HCT116 (cell line): ENCODE results near the gene FRZB.

Experiments used
- EZH2 ChIP-seq: fragments of 200-600 bp; sonication (generic); IDR thresholded peaks from 2 replicates; pipeline ENCODE4 v1.6.1; 2017; ENCODE audit warnings: antibody characterized with exemption, mixed run types
- POLR2A ChIP-seq: IDR thresholded peaks from 2 replicates; pipeline ENCODE4 v1.7.0; 2011; ENCODE audit warnings: borderline replicate concordance; ENCODE audit not compliant: insufficient read depth, insufficient read length; ENCODE audit errors: extremely low read depth
- POLR2AphosphoS5 ChIP-seq: IDR thresholded peaks from 2 replicates; pipeline ENCODE4 v1.6.1; 2011; ENCODE audit warnings: mild to moderate bottlenecking, low read depth, low read length, moderate library complexity
- TCF7L2 ChIP-seq: IDR thresholded peaks from 2 replicates; pipeline ENCODE4 v1.7.0; 2011; ENCODE audit warnings: borderline replicate concordance, inconsistent platforms; ENCODE audit not compliant: insufficient read depth, insufficient read length; ENCODE audit errors: extremely low read depth
- YY1 ChIP-seq: IDR thresholded peaks from 2 replicates; pipeline ENCODE4 v1.6.1; 2011; ENCODE audit warnings: low read length, low read depth, moderate library complexity, mild to moderate bottlenecking; ENCODE audit not compliant: insufficient replicate concordance; ENCODE audit errors: extremely low read depth
- ZNF274 ChIP-seq: fragments of 200-500 bp; sonication (Bioruptor generic); IDR thresholded peaks from 2 replicates; pipeline ENCODE4 v1.6.1; 2014; ENCODE audit warnings: mild to moderate bottlenecking, low read depth, low read length, inconsistent platforms
- TF ChIP-seq, protein P1 (sequence below), 3 experiments: fragments of 200-600 bp in 1 of 3; sonication (generic) in 1 of 3; IDR thresholded peaks in 2 of 3; conservative IDR thresholded peaks in 1 of 3; 2 replicates each; pipeline ENCODE4 v1.5.1; 2012 to 2017; ENCODE audit warnings: low read depth in 2 of 3, low read length in 2 of 3, antibody characterized with exemption in 1 of 3, borderline replicate concordance in 1 of 3, control low read depth in 1 of 3, mild to moderate bottlenecking in 1 of 3, mixed read lengths in 1 of 3, mixed run types in 1 of 3, moderate library complexity in 1 of 3; ENCODE audit not compliant: insufficient read depth in 1 of 3

GRCh38 chr2:182897137-182897536, 30.7 kb upstream of the FRZB start:
- no peak for TF ChIP-seq YY1
- no peak for TF ChIP-seq POLR2AphosphoS5
- TF ChIP-seq, protein P1, sequence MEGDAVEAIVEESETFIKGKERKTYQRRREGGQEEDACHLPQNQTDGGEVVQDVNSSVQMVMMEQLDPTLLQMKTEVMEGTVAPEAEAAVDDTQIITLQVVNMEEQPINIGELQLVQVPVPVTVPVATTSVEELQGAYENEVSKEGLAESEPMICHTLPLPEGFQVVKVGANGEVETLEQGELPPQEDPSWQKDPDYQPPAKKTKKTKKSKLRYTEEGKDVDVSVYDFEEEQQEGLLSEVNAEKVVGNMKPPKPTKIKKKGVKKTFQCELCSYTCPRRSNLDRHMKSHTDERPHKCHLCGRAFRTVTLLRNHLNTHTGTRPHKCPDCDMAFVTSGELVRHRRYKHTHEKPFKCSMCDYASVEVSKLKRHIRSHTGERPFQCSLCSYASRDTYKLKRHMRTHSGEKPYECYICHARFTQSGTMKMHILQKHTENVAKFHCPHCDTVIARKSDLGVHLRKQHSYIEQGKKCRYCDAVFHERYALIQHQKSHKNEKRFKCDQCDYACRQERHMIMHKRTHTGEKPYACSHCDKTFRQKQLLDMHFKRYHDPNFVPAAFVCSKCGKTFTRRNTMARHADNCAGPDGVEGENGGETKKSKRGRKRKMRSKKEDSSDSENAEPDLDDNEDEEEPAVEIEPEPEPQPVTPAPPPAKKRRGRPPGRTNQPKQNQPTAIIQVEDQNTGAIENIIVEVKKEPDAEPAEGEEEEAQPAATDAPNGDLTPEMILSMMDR (IDR thresholded peaks at IDR 0.05 in 2 of 3, conservative IDR thresholded peaks at IDR 0.05 in 1 of 3; ENCODE audit: borderline replicate concordance in 1 of 3, insufficient read depth in 1 of 3, low read depth in 2 of 3, low read length in 2 of 3) = no peak
- TF ChIP-seq EZH2 = no peak
- no peak for TF ChIP-seq TCF7L2
- TF ChIP-seq ZNF274 = no peak
- no peak for TF ChIP-seq POLR2A
